Liver (tissue), 9 donors: ENCODE measurements around the gene DDX11. TPM values are rescaled to one million over a fixed set of nuclear protein-coding genes. Genes with fewer than 3 reads are reported as not detected.

Experiments used
- DNase-seq: peaks from one replicate; pipeline ENCODE4 v3.0.0-alpha.2; 2017; ENCODE audit warnings: low spot score
- H3K27ac ChIP-seq, 2 donors: one replicate each; pipeline ENCODE4 v1.7.0; 2013; ENCODE audit warnings: inconsistent platforms in 2 of 2, low read length in 2 of 2, control low read depth in 1 of 2, low read depth in 1 of 2, mild to moderate bottlenecking in 1 of 2
- H3K27me3 ChIP-seq, 4 donors: one replicate each; pipeline versions ENCODE4 v1.6.1 to v1.7.0; 2013; ENCODE audit warnings: low read length in 3 of 4, inconsistent platforms in 1 of 4, mild to moderate bottlenecking in 1 of 4, moderate library complexity in 1 of 4; ENCODE audit not compliant: control insufficient read depth in 4 of 4, insufficient read depth in 4 of 4
- H3K36me3 ChIP-seq, 4 donors: one replicate each; pipeline versions ENCODE4 v1.6.1 to v1.7.0; 2013; ENCODE audit warnings: low read length in 3 of 4, mild to moderate bottlenecking in 3 of 4, low read depth in 1 of 4, moderate library complexity in 1 of 4; ENCODE audit not compliant: control insufficient read depth in 4 of 4, insufficient read depth in 3 of 4
- H3K4me1 ChIP-seq, 4 donors: one replicate each; pipeline versions ENCODE4 v1.6.1 to v1.7.0; 2013; ENCODE audit warnings: low read length in 3 of 4, mild to moderate bottlenecking in 3 of 4, moderate library complexity in 1 of 4; ENCODE audit not compliant: control insufficient read depth in 4 of 4, insufficient read depth in 4 of 4
- H3K4me3 ChIP-seq, 3 donors: one replicate each; pipeline versions ENCODE4 v1.6.1 to v1.7.0; 2013; ENCODE audit warnings: low read length in 3 of 3, control low read depth in 1 of 3, low read depth in 1 of 3, mild to moderate bottlenecking in 1 of 3
- H3K9ac ChIP-seq, 2 donors: one replicate each; pipeline ENCODE4 v1.7.0; 2013; ENCODE audit warnings: low read length in 2 of 2, mild to moderate bottlenecking in 2 of 2, moderate library complexity in 2 of 2, control low read depth in 1 of 2, low read depth in 1 of 2
- H3K9me3 ChIP-seq, 4 donors: one replicate each; pipeline versions ENCODE4 v1.6.1 to v1.7.0; 2013; ENCODE audit warnings: low read length in 3 of 4; ENCODE audit not compliant: control insufficient read depth in 4 of 4
- EGR1 ChIP-seq, 2 donors: IDR thresholded peaks; 2 replicates each; pipeline ENCODE4 v1.6.1; 2016 to 2018; ENCODE audit warnings: antibody characterized with exemption in 2 of 2, low read depth in 2 of 2
- FOXA1 ChIP-seq: IDR thresholded peaks from 2 replicates; pipeline ENCODE4 v1.6.1; 2016; ENCODE audit warnings: antibody characterized with exemption
- FOXA2 ChIP-seq: IDR thresholded peaks from 2 replicates; pipeline ENCODE4 v1.6.1; 2016; ENCODE audit warnings: antibody characterized with exemption
- GABPA ChIP-seq, 2 donors: IDR thresholded peaks in 1 of 2; conservative IDR thresholded peaks in 1 of 2; 2 replicates each; pipeline ENCODE4 v1.6.1; 2016; ENCODE audit warnings: antibody characterized with exemption in 2 of 2, mild to moderate bottlenecking in 1 of 2, moderate library complexity in 1 of 2
- HNF4A ChIP-seq, 2 donors: conservative IDR thresholded peaks; 2 replicates each; pipeline ENCODE4 v1.6.1; 2016; ENCODE audit warnings: antibody characterized with exemption in 2 of 2, mild to moderate bottlenecking in 2 of 2
- HNF4G ChIP-seq: IDR thresholded peaks from 2 replicates; pipeline ENCODE4 v1.6.1; 2016; ENCODE audit warnings: antibody characterized with exemption
- JUND ChIP-seq, 2 donors: IDR thresholded peaks; 2 replicates each; pipeline ENCODE4 v1.6.1; 2016; ENCODE audit warnings: antibody characterized with exemption in 2 of 2
- NR2F2 ChIP-seq: IDR thresholded peaks from 2 replicates; pipeline ENCODE4 v1.6.1; 2016; ENCODE audit warnings: antibody characterized with exemption
- RXRA ChIP-seq, 2 donors: IDR thresholded peaks; 2 replicates each; pipeline ENCODE4 v1.6.1; 2017 to 2018; ENCODE audit warnings: antibody characterized with exemption in 2 of 2, mild to moderate bottlenecking in 1 of 2
- SP1 ChIP-seq: IDR thresholded peaks from 2 replicates; pipeline ENCODE4 v1.6.1; 2018; ENCODE audit warnings: antibody characterized with exemption, mild to moderate bottlenecking
- TAF1 ChIP-seq: conservative IDR thresholded peaks from 2 replicates; pipeline ENCODE4 v1.6.1; 2016; ENCODE audit warnings: antibody characterized with exemption, mild to moderate bottlenecking
- YY1 ChIP-seq: IDR thresholded peaks from 2 replicates; pipeline ENCODE4 v1.6.1; 2016; ENCODE audit warnings: antibody characterized with exemption, mild to moderate bottlenecking
- WGBS: extraction: QIAGEN DNeasy Blood & Tissue Kit; methylation state at CpG from one replicate; pipeline ENCODE4 v1.1.7; 2013; 5-methylcytosine and 5-hydroxymethylcytosine counted together
- polyA plus RNA-seq, 2 donors: library from polyadenylated mRNA; stranded (reverse) in 1 of 2; unstranded in 1 of 2; fragments of 200-250 nt in 1 of 2; fragments of >200 nt in 1 of 2; fragmentation: Nextera tagmentation in 1 of 2; extraction: Ambion mirVana in 1 of 2; gene quantifications; one replicate each; pipeline versions ENCODE4 v1.2.1 to v1.2.3, GENCODE V29; 2013 to 2015
- total RNA-seq, 2 donors: library from RNA; depleted of rRNA; stranded (reverse); fragments of >200 nt; gene quantifications; one replicate each; pipeline ENCODE4 v1.2.3, GENCODE V29; 2014
- TF ChIP-seq, protein P1 (sequence below): IDR thresholded peaks from 2 replicates; pipeline ENCODE4 v1.6.1; 2016; ENCODE audit warnings: antibody characterized with exemption, mild to moderate bottlenecking
- TF ChIP-seq, protein P2 (sequence below): fragments of 150-350 bp; IDR thresholded peaks from 2 replicates; pipeline ENCODE4 v1.5.1; 2017; ENCODE audit warnings: improper control_type of control experiment, low read depth, low read length; ENCODE audit not compliant: missing input control
- TF ChIP-seq, protein P3 (sequence below): IDR thresholded peaks from 2 replicates; pipeline ENCODE4 v1.6.1; 2016; ENCODE audit warnings: antibody characterized with exemption
- TF ChIP-seq, protein P4 (sequence below): IDR thresholded peaks from 2 replicates; pipeline ENCODE4 v1.6.1; 2016; ENCODE audit warnings: antibody characterized with exemption
- TF ChIP-seq, protein P5 (sequence below): IDR thresholded peaks from 2 replicates; pipeline ENCODE4 v1.6.1; 2016; ENCODE audit warnings: antibody characterized with exemption
- donor health status: healthy.
- donor health status: healthy.
- donor health status: healthy.
- donor health status: healthy.
- donor health status: healthy.

DDX11 gene
- total and polyA plus RNA-seq, 4 donors = 4.4 to 20.9 (median 9.3) TPM

DNA sequence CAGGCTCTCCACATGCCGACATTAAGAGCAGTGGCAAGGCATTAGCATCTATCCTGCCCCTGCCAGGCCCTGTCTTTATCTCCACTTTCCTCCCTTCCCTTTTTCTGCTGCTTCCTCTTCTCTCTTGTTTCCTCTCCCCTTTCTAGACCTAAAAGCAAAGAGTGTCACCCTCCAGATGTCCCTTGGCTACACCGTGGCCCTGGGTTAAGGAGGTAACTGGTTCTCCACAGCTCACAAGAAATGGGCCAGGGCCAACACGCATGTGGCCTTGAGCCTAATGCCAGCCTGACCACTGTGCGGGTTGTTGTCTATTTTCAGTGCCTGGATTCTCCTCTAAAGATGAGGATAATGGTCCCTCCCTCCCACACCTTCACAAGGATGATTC lies 41.7 kb upstream of the DDX11 start (continued):
- TF ChIP-seq, protein P1, sequence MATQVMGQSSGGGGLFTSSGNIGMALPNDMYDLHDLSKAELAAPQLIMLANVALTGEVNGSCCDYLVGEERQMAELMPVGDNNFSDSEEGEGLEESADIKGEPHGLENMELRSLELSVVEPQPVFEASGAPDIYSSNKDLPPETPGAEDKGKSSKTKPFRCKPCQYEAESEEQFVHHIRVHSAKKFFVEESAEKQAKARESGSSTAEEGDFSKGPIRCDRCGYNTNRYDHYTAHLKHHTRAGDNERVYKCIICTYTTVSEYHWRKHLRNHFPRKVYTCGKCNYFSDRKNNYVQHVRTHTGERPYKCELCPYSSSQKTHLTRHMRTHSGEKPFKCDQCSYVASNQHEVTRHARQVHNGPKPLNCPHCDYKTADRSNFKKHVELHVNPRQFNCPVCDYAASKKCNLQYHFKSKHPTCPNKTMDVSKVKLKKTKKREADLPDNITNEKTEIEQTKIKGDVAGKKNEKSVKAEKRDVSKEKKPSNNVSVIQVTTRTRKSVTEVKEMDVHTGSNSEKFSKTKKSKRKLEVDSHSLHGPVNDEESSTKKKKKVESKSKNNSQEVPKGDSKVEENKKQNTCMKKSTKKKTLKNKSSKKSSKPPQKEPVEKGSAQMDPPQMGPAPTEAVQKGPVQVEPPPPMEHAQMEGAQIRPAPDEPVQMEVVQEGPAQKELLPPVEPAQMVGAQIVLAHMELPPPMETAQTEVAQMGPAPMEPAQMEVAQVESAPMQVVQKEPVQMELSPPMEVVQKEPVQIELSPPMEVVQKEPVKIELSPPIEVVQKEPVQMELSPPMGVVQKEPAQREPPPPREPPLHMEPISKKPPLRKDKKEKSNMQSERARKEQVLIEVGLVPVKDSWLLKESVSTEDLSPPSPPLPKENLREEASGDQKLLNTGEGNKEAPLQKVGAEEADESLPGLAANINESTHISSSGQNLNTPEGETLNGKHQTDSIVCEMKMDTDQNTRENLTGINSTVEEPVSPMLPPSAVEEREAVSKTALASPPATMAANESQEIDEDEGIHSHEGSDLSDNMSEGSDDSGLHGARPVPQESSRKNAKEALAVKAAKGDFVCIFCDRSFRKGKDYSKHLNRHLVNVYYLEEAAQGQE = no peak

DNA sequence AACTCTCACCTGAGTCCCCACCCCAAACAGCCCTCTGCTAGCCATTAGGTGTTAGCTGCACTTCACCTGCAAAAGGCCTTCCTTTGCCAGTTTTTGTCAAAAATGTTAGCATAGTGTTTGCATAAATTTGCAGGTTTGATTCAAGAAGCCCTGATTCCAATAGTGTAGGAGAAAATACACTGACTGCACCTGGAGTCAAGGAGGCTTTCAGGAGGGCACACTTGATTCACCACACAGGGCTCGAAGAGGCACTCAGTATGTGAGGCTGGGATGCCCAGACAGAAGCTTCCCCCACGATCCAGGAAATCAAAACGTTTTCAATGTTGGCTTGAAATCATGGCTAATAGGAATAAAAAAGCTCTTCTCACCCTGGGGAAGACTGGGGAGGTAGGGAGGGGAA lies 40.5 kb upstream of the DDX11 start:
- Histone ChIP-seq H3K4me1 (no peaks in the 10 kb centered on the region), H3K27ac (no peak overlapping the region), H3K27me3 (no peaks in the 10 kb centered on the region), H3K36me3 (no peaks in the 10 kb centered on the region), H3K4me3 (no peak overlapping the region), H3K9ac (no peak overlapping the region), H3K9me3 (no peaks in the 10 kb centered on the region)
- whole genome bisulfite sequencing = 74% methylated on average over 3 of the region's 3 CpGs
- no peak for DNase-seq
- TF ChIP-seq, protein P2, sequence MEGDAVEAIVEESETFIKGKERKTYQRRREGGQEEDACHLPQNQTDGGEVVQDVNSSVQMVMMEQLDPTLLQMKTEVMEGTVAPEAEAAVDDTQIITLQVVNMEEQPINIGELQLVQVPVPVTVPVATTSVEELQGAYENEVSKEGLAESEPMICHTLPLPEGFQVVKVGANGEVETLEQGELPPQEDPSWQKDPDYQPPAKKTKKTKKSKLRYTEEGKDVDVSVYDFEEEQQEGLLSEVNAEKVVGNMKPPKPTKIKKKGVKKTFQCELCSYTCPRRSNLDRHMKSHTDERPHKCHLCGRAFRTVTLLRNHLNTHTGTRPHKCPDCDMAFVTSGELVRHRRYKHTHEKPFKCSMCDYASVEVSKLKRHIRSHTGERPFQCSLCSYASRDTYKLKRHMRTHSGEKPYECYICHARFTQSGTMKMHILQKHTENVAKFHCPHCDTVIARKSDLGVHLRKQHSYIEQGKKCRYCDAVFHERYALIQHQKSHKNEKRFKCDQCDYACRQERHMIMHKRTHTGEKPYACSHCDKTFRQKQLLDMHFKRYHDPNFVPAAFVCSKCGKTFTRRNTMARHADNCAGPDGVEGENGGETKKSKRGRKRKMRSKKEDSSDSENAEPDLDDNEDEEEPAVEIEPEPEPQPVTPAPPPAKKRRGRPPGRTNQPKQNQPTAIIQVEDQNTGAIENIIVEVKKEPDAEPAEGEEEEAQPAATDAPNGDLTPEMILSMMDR = no peak
- TF ChIP-seq, protein P1 = no peak
- TF ChIP-seq FOXA1 (no peak), JUND (IDR thresholded peaks at IDR 0.05) (no peak), SP1 (no peak), TAF1 (no peak), YY1 (no peak), EGR1 (IDR thresholded peaks at IDR 0.05; ENCODE audit: low read depth in 2 of 2) (no peak), HNF4G (no peak), GABPA (IDR thresholded peaks at IDR 0.05 in 1 of 2, conservative IDR thresholded peaks at IDR 0.05 in 1 of 2) (no peak), HNF4A (conservative IDR thresholded peaks at IDR 0.05) (no peak), RXRA (IDR thresholded peaks at IDR 0.05) (no peak), NR2F2 (no peak), FOXA2 (no peak)
- TF ChIP-seq, protein P3, sequence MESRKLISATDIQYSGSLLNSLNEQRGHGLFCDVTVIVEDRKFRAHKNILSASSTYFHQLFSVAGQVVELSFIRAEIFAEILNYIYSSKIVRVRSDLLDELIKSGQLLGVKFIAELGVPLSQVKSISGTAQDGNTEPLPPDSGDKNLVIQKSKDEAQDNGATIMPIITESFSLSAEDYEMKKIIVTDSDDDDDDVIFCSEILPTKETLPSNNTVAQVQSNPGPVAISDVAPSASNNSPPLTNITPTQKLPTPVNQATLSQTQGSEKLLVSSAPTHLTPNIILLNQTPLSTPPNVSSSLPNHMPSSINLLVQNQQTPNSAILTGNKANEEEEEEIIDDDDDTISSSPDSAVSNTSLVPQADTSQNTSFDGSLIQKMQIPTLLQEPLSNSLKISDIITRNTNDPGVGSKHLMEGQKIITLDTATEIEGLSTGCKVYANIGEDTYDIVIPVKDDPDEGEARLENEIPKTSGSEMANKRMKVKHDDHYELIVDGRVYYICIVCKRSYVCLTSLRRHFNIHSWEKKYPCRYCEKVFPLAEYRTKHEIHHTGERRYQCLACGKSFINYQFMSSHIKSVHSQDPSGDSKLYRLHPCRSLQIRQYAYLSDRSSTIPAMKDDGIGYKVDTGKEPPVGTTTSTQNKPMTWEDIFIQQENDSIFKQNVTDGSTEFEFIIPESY = no peak
- TF ChIP-seq, protein P4, sequence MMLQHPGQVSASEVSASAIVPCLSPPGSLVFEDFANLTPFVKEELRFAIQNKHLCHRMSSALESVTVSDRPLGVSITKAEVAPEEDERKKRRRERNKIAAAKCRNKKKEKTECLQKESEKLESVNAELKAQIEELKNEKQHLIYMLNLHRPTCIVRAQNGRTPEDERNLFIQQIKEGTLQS = no peak
- TF ChIP-seq, protein P5, sequence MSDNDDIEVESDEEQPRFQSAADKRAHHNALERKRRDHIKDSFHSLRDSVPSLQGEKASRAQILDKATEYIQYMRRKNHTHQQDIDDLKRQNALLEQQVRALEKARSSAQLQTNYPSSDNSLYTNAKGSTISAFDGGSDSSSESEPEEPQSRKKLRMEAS = no peak
